Raji (cell line): ENCODE measurements around the gene FBXO41.

ENCODE experiments used
- POLR2A ChIP-seq: IDR thresholded peaks from 2 replicates; pipeline ENCODE4 v1.6.1; 2011; ENCODE audit warnings: low read depth, low read length, control low read depth; ENCODE audit not compliant: insufficient read depth

Gene FBXO41

DNA sequence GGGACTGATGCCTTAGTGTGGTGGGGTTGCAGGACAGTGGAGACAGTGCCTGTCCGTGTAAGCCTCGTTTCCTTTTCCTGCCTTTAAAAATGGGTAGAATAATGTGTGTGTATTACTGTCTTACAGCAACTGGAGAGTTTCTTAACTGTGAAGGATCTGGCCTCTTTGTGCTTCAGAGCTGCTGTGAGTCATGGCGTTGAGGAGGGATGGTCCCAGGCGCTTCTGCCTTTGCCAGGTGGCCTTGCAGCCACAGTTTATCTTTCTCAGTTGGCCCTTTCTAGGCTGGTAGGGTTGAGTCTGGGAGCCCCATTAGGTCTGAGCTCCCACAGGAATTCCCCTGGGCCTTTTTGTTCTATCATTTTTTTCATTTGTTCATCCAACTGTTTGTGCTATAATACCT lies 60.5 kb downstream of the FBXO41 start:
- TF ChIP-seq POLR2A, result no peak

DNA sequence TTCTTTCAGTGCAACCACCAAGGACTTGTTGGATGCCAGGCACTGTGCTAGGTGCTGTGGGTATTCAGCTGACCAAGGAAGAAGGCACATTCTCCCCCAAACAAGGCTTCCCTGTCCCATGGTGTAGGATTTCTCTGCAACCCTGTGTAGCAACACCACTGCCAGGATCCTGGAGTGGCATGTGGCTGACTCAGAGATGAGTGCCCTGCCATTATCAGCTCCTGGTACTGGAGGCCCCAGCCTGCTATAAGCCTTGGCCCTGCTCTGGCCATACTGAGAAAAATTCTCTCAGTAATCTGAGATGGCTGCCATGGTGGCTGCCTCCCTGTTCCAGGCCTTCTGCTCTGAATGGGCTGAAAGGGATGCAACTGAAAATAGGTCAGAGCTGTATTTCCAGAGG lies 66.0 kb downstream of the FBXO41 start:
- no peak for TF ChIP-seq POLR2A

- no peak for TF ChIP-seq POLR2A
Measured at GRCh38 chr2:73217826-73218225, 66.5 kb downstream of the FBXO41 start.

DNA sequence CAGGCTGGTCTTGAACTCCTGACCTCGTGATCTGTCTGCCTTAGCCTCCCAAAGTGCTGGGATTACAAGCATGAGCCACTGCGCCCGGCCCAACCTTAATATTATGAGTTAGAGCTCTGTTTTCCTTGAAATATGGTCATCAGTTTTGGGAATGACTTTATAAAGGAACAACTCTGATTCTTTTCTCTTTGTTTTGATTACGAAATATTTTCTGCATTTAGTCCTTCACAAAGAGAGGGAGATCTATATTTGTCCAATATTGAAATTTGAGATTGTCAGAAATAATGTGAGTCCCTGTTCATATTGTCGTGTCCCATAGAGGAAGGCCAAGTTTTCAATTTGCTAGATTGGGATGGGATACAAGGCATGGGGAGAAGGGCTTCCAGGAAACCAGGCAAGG lies 67.1 kb downstream of the FBXO41 start:
- no peak for TF ChIP-seq POLR2A

DNA sequence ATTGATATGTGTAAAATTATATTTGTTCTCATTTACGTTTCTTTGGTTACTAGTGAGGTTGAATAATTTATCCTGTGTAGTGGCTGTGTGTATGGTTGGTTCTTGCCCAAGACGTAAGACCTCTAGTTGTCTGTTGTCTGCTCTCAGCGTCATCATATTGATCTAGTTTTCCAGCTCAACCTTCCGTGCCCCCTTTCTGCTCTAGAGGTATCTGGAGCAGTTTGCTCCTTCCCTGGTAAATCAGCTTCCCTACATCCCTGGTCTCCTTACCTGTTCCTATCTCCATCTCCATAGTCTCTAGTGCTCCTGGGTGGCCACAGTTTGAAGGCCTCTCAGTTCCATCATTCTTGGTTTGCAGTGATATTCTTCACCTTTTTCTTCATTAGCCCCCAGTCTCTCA lies 69.0 kb downstream of the FBXO41 start:
- no peak for TF ChIP-seq POLR2A

DNA sequence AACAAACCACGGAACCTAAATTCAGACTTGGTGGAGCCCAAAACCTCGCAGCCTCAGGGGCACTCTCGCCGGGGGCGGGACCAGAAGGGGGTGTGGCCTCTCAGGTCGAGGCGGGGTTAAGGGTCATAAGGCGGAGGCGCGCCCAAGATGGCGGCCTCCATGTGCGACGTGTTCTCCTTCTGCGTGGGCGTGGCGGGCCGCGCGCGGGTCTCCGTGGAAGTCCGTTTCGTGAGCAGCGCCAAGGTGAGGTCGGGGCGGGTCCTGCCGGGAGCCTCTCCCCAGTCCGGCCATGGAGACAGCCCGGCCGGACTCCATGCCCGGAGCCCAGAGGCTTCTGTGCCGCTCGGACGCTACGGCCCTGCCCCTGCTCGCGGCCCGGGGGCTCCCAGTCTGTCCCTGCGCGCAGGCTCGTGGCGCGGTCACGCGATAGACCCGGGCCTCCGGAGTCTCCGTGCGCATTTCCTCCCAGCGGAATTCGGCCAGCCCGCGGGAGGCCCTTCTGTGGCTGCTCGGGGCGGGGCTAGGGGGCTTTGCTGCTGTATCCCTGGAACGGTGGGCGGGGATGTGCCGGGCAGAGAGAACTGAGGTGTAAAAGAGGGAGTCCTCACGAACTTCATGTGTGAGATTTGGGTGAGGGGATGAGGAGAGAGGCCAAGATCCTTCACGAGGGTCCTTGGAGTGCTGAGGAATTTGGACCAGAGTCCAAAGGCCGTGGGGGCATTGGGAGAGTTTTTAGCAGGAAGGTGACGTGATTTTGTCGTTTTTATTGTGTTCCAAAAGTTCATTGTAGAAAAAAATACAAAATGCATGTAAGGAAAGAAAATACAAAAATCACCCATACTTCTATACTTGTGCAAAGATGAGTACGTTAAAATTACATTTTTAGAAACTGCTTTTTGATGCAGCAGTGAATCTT lies 69.9 kb downstream of the FBXO41 start, which contains the start of gene SMYD5:
TSS of gene SMYD5 (plus strand) at position 126 of the 916 bp plus-strand sequence. CDS start at position 148, 22 bp downstream.
- TF ChIP-seq POLR2A, result peak; percentile 75

DNA sequence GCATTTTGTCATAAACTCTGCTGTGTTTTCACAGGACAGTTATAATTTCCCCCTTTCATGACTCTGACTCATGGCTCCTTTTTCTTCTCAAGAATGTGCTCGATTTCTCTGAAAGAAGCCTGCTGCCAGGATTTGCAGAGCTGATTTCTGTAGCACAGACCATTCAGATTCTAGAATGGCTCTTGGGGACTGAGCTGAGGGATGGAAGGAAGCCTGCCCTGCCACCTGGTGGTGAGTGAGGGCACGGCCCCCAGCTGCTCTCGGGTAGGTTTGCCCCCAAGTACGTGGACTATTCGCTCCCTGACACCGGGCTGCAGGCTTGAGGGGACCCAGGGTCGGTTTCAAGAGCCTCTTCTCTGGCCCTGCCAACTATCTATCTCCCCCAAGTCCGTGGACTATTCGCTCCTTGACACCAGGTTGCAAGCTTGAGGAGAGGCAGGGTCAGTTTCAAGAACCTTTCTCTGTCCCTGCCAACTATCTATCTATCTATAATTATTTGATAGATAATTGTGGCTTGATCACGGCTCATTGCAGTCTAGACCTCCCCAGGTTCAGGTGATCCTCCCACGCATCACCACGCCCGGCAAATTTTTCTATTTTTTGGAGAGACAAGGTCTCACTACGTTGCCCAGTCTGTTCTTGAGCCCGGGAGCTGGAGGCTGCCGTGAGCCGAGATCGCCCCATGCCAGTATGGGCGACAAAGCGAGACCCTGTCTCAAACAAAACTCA lies 71.7 kb downstream of the FBXO41 start:
- no peak for TF ChIP-seq POLR2A

DNA sequence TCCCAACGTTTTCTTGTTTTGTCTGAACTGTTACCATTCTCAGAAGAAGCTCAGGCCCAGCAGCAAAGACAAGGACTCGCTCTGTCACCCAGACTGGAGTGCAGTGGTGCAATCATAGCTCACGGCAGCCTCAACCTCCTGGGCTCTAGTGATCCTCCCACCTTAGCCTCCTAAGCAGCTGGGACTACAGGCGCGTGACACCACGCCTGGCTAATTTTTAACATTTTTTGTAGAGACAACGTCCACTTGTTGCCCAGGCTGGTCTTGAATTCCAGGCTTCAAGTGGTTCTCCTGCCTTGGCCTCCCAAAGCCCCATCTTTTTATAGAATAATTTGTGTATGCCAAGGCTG lies 72.2 kb downstream of the FBXO41 start:
- TF ChIP-seq POLR2A, result no peak

DNA sequence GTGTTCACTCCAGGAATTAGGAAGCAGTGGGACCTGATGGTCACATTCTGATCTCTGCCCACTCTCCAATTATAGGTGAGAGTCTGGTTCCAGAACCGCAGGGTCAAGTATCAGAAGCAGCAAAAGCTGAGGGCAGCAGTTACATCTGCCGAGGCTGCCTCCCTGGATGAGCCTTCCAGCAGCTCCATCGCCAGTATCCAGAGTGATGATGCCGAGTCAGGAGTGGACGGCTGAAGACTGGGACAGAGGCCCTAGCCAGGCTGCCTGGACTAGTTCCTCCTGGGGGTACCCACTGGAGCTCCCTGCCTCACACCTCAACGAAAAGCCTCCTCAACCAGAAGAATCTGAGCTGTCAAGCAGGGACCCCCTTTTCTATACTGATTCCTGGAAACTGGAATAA lies 73.6 kb downstream of the FBXO41 start:
- TF ChIP-seq POLR2A, result no peak

DNA sequence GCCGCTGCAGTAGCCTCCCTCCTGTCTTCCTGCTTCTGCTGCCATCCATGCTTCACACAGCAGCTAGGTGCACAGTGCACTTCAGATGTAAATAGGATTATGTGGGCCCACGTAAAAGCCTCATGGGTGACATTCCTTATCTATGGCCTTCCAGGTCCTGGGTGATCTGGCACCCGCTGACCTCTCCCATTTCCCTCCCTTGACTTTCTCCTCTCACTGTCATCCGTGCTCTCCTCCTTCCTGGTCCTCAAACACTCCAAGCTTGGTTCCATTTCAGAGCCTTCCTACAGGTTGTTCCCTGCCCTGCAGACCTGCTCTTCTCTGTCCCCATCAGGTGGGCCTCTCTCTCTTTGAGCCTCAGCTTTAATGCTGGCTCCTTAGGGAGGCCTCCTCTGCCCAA lies 74.3 kb downstream of the FBXO41 start:
- TF ChIP-seq POLR2A, result no peak

GRCh38 chr2:73208258-73208657 lies 76.0 kb downstream of the FBXO41 start:
- no peak for TF ChIP-seq POLR2A

DNA sequence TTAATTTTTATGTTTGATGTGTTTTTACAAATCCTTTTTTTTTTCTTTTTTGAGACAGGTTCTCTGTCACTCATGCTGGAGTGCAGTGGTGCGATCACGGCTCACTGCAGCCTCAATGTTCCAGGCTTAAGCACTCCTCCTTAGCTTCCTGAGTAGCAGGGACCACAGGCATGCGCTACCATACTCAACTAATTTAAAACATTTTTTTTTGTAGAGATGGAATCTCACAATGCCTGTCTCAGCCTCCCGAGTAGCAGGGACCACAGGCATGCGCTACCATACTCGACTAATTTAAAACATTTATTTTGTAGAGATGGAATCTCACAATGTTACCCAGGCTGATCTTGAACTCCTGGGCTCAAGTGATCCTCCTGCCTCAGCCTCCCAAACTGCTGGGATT lies 78.7 kb downstream of the FBXO41 start:
- TF ChIP-seq POLR2A, result no peak
